ENCODE results near the gene USP14.

Gene USP14

GRCh38 chr18:253121-253520 lies 94.8 kb downstream of the USP14 start:
- TF ChIP-seq KLF16 (tag by site-specific recombination; IDR thresholded peaks at IDR 0.05) (no peak), ZNF23 (tag by site-specific recombination; IDR thresholded peaks at IDR 0.05; ENCODE audit: borderline replicate concordance) (no peak), ZNF830 (tag by site-specific recombination; IDR thresholded peaks at IDR 0.05; ENCODE audit: low read depth) (no peak), ZNF214 (tag by site-specific recombination; IDR thresholded peaks at IDR 0.05; ENCODE audit: borderline replicate concordance) (no peak), ZNF510 (tag by site-specific recombination; IDR thresholded peaks at IDR 0.05; ENCODE audit: insufficient replicate concordance) (no peak), ZNF558 (tag by site-specific recombination; IDR thresholded peaks at IDR 0.05) (no peak), ZNF146 (tag by site-specific recombination; IDR thresholded peaks at IDR 0.05) (no peak), IKZF3 (tag by site-specific recombination; IDR thresholded peaks at IDR 0.05) (no peak), ZNF426 (tag by site-specific recombination; IDR thresholded peaks at IDR 0.05) (no peak), ZNF549 (tag by site-specific recombination; IDR thresholded peaks at IDR 0.05) (no peak), ZNF335 (tag by site-specific recombination; conservative IDR thresholded peaks at IDR 0.05) (no peak), ZBTB8A (tag by site-specific recombination; IDR thresholded peaks at IDR 0.05) (no peak), BCL11A (tag by site-specific recombination; IDR thresholded peaks at IDR 0.05; ENCODE audit: low read depth) (no peak), ZNF521 (tag by site-specific recombination; IDR thresholded peaks at IDR 0.05) (no peak), ZNF843 (tag by site-specific recombination; IDR thresholded peaks at IDR 0.05) (no peak), ZNF707 (tag by site-specific recombination; IDR thresholded peaks at IDR 0.05) (no peak), ZNF488 (tag by site-specific recombination; IDR thresholded peaks at IDR 0.05) (no peak), ZNF266 (tag by site-specific recombination; IDR thresholded peaks at IDR 0.05; ENCODE audit: low read depth) (no peak), ZNF785 (tag by site-specific recombination; IDR thresholded peaks at IDR 0.05) (no peak)
- TF ChIP-seq, protein P1, sequence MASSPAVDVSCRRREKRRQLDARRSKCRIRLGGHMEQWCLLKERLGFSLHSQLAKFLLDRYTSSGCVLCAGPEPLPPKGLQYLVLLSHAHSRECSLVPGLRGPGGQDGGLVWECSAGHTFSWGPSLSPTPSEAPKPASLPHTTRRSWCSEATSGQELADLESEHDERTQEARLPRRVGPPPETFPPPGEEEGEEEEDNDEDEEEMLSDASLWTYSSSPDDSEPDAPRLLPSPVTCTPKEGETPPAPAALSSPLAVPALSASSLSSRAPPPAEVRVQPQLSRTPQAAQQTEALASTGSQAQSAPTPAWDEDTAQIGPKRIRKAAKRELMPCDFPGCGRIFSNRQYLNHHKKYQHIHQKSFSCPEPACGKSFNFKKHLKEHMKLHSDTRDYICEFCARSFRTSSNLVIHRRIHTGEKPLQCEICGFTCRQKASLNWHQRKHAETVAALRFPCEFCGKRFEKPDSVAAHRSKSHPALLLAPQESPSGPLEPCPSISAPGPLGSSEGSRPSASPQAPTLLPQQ (tag by site-specific recombination; IDR thresholded peaks at IDR 0.05), result no peak
- CTCF ChIA-PET, result interaction anchor here (0.7 to 1.3 kb wide), 3 partner anchors 10 to 486 kb away, joined by 3 to 4 read pairs (median 3); no protein-coding TSS in a partner anchor
- Histone ChIP-seq H3K4me1 (ENCODE audit: control insufficient read depth, insufficient read depth, low read length) (no peaks in the 10 kb centered on the region), H3K9me3 (ENCODE audit: control insufficient read depth, insufficient read depth, low read depth, low read length) (no peaks in the 10 kb centered on the region), H3K27ac (ENCODE audit: extremely low read depth, low read depth, low read length) (no peak overlapping the region), H3K36me3 (ENCODE audit: control insufficient read depth in 2 of 2, insufficient read depth in 1 of 2, low read length in 2 of 2) (peaks cover 87 to 90% of the 10 kb centered on the region in 2 experiments), H3K4me3 (ENCODE audit: low read depth, low read length) (no peak overlapping the region)
- POLR2A ChIA-PET, result no interaction called here

GRCh38 chr18:255171-255570 lies 96.8 kb downstream of the USP14 start:
- H3K36me3 ChIP-seq (ENCODE audit: control insufficient read depth in 2 of 2, insufficient read depth in 1 of 2, low read length in 2 of 2), result peaks cover 90 to 92% of the 10 kb centered on the region in 2 experiments
- ChIA-PET POLR2A (interaction anchor here (1.0 kb wide), 1 partner anchor 13 kb away, joined by 3 read pairs; the partner anchor contains the start of gene THOC1), CTCF (no interaction called here)
- TF ChIP-seq ZFP41 (tag by site-specific recombination; IDR thresholded peaks at IDR 0.05; ENCODE audit: borderline replicate concordance) (no peak), ZNF555 (tag by site-specific recombination; conservative IDR thresholded peaks at IDR 0.05) (no peak), OVOL3 (tag by site-specific recombination; IDR thresholded peaks at IDR 0.05) (no peak), ZNF155 (tag by site-specific recombination; IDR thresholded peaks at IDR 0.05) (no peak), ZNF138 (tag by site-specific recombination; IDR thresholded peaks at IDR 0.05; ENCODE audit: borderline replicate concordance) (no peak), ZBTB44 (tag by site-specific recombination; IDR thresholded peaks at IDR 0.05) (no peak), ZSCAN30 (tag by site-specific recombination; IDR thresholded peaks at IDR 0.05) (no peak)
- TF ChIP-seq, protein P2, sequence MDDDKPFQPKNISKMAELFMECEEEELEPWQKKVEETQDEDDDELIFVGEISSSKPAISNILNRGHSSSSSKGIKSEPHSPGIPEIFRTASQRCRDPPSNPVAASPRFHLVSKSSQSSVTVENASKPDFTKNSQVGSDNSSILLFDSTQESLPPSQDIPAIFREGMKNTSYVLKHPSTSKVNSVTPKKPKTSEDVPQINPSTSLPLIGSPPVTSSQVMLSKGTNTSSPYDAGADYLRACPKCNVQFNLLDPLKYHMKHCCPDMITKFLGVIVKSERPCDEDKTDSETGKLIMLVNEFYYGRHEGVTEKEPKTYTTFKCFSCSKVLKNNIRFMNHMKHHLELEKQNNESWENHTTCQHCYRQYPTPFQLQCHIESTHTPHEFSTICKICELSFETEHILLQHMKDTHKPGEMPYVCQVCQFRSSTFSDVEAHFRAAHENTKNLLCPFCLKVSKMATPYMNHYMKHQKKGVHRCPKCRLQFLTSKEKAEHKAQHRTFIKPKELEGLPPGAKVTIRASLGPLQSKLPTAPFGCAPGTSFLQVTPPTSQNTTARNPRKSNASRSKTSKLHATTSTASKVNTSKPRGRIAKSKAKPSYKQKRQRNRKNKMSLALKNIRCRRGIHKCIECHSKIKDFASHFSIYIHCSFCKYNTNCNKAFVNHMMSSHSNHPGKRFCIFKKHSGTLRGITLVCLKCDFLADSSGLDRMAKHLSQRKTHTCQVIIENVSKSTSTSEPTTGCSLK (tag by site-specific recombination; IDR thresholded peaks at IDR 0.05), result no peak
- TF ChIP-seq, protein P3, sequence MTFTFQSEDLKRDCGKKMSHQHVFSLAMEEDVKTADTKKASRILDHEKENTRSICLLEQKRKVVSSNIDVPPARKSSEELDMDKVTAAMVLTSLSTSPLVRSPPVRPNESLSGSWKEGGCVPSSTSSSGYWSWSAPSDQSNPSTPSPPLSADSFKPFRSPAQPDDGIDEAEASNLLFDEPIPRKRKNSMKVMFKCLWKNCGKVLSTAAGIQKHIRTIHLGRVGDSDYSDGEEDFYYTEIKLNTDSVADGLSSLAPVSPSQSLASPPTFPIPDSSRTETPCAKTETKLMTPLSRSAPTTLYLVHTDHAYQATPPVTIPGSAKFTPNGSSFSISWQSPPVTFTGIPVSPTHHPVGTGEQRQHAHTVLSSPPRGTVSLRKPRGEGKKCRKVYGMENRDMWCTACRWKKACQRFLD (tag by site-specific recombination; IDR thresholded peaks at IDR 0.05), result no peak

More at GRCh38 chr18:255171-255570, 96.8 kb downstream of the USP14 start:
- Histone ChIP-seq H3K4me3 (ENCODE audit: low read depth, low read length) (no peak overlapping the region), H3K9me3 (ENCODE audit: control insufficient read depth, insufficient read depth, low read depth, low read length) (no peaks in the 10 kb centered on the region), H3K27ac (ENCODE audit: extremely low read depth, low read depth, low read length) (no peak overlapping the region), H3K4me1 (ENCODE audit: control insufficient read depth, insufficient read depth, low read length) (no peaks in the 10 kb centered on the region)

Measured in HEK293 (cell line).